Activated CD4-positive, alpha-beta T cell treated with anti-CD3 and anti-CD28 coated beads, Interleukin-2, amount 10 ng/mL, durations not matched to agents 7 days and 5 days (primary cell): Measurements from ENCODE around the gene C15orf62. TPM values are rescaled to one million over a fixed set of nuclear protein-coding genes. Genes with fewer than 3 reads are reported as not detected.

ENCODE experiments used
- CTCF ChIA-PET: fragments of 350-600 bp; sonication (Branson Sonifier 250); formaldehyde crosslinking; loops from one replicate; lab custom pipeline; 2021; ENCODE audit warnings: antibody characterized with exemption; lab: Charles Lee
- POLR2A ChIA-PET: fragments of 350-600 bp; sonication (Branson Sonifier 250); formaldehyde crosslinking; loops from one replicate; lab custom pipeline; 2021; ENCODE audit warnings: antibody characterized with exemption; lab: Charles Lee
- DNase-seq: peaks from one replicate; pipeline ENCODE4 v3.0.0-alpha.2; 2020
- H3K27ac Mint-ChIP-seq: one replicate; pipeline ENCODE4 v1.8.0; 2021; ENCODE audit warnings: mild to moderate bottlenecking, moderate library complexity, mixed read lengths
- H3K27me3 Mint-ChIP-seq: one replicate; pipeline ENCODE4 v1.8.0; 2021; ENCODE audit warnings: mixed read lengths
- H3K36me3 Mint-ChIP-seq: one replicate; pipeline ENCODE4 v1.8.0; 2021; ENCODE audit warnings: low read depth, mixed read lengths
- H3K4me1 Mint-ChIP-seq: one replicate; pipeline ENCODE4 v1.8.0; 2021; ENCODE audit warnings: mixed read lengths
- H3K4me3 Mint-ChIP-seq: one replicate; pipeline ENCODE4 v1.8.0; 2021; ENCODE audit warnings: mild to moderate bottlenecking, moderate library complexity, mixed read lengths
- H3K9me3 Mint-ChIP-seq: one replicate; pipeline ENCODE4 v1.8.0; 2021; ENCODE audit warnings: mixed read lengths
- total RNA-seq, 2 experiments: library from RNA; stranded (reverse); gene quantifications; one replicate each; pipeline ENCODE4 v1.2.3, GENCODE V29; 2021

Gene C15orf62
- total RNA-seq, 2 experiments from 2014 or later: 1.0 to 1.3 TPM

GRCh38 chr15:40807028-40807887 lies 37.5 kb downstream of the C15orf62 start, which contains the start of the genes DNAJC17 and ZFYVE19:
TSS of gene DNAJC17 (minus strand) at chr15:40807473. CDS start at chr15:40807446, 27 bp downstream.
TSS of gene ZFYVE19 (plus strand) at chr15:40807089. CDS start at chr15:40807590, 501 bp downstream.
- H3K27me3 Mint-ChIP-seq: no peaks in the 10 kb centered on the region
- ChIA-PET CTCF (interaction anchor here (1.0 to 1.9 kb wide), 5 partner anchors 15 to 113 kb away, joined by 3 to 5 read pairs (median 3); no protein-coding TSS in a partner anchor), POLR2A (no interaction called here)
- peak within 1 kb of the TSS; percentile 98 for H3K27ac Mint-ChIP-seq
- peak within 1 kb of the TSS; percentile 90 for H3K4me3 Mint-ChIP-seq
- peaks cover 2% of the 10 kb centered on the region for H3K36me3 Mint-ChIP-seq
- H3K9me3 Mint-ChIP-seq: no peaks in the 10 kb centered on the region
- DNase-seq: peak; percentile 97
- peaks cover 29% of the 10 kb centered on the region for H3K4me1 Mint-ChIP-seq

GRCh38 chr15:40807888-40808461 lies 38.2 kb downstream of the C15orf62 start:
- Mint-ChIP-seq H3K9me3 (no peaks in the 10 kb centered on the region), H3K27ac (peak overlapping the region; percentile 98), H3K36me3 (peaks cover 2% of the 10 kb centered on the region), H3K4me1 (peaks cover 29% of the 10 kb centered on the region), H3K4me3 (peak overlapping the region; percentile 90), H3K27me3 (no peaks in the 10 kb centered on the region)
- no peak for DNase-seq
- POLR2A ChIA-PET: no interaction called here
- CTCF ChIA-PET: interaction anchor here (1.3 to 1.9 kb wide), 3 partner anchors 16 to 114 kb away, joined by 3 to 5 read pairs (median 4); no protein-coding TSS in a partner anchor

GRCh38 chr15:40808861-40809450 lies 39.2 kb downstream of the C15orf62 start:
- peaks cover 2% of the 10 kb centered on the region for H3K36me3 Mint-ChIP-seq
- H3K27ac Mint-ChIP-seq: no peak overlapping the region
- H3K9me3 Mint-ChIP-seq: no peaks in the 10 kb centered on the region
- ChIA-PET POLR2A (no interaction called here), CTCF (interaction anchor here (0.6 kb wide), 1 partner anchor 267 kb away, joined by 3 read pairs; no protein-coding TSS in a partner anchor)
- H3K27me3 Mint-ChIP-seq: no peaks in the 10 kb centered on the region
- peak overlapping the region; percentile 90 for H3K4me3 Mint-ChIP-seq
- H3K4me1 Mint-ChIP-seq: peaks cover 25% of the 10 kb centered on the region
- no peak for DNase-seq

- H3K4me1 Mint-ChIP-seq: peaks cover 15% of the 10 kb centered on the region
- no peak overlapping the region for H3K4me3 Mint-ChIP-seq
- CTCF ChIA-PET: interaction anchor here (0.6 to 1.0 kb wide), 6 partner anchors 8 to 158 kb away, joined by 3 read pairs; no protein-coding TSS in a partner anchor
- H3K27ac Mint-ChIP-seq: no peak overlapping the region
- H3K36me3 Mint-ChIP-seq: peaks cover 10% of the 10 kb centered on the region
- no peaks in the 10 kb centered on the region for H3K27me3 Mint-ChIP-seq
- no peaks in the 10 kb centered on the region for H3K9me3 Mint-ChIP-seq
- POLR2A ChIA-PET: no interaction called here
- DNase-seq: no peak
Observed at GRCh38 chr15:40812721-40813425, 43.1 kb downstream of the C15orf62 start.

GRCh38 chr15:40815042-40815698 lies 45.4 kb downstream of the C15orf62 start:
- ChIA-PET CTCF (interaction anchor here (0.6 to 1.9 kb wide), 5 partner anchors 14 to 43 kb away, joined by 3 to 5 read pairs (median 4); partner anchors contain the start of gene SPINT1), POLR2A (no interaction called here)
- no peaks in the 10 kb centered on the region for H3K9me3 Mint-ChIP-seq
- no peak for DNase-seq
- peaks cover 3% of the 10 kb centered on the region for H3K27me3 Mint-ChIP-seq
- no peak overlapping the region for H3K27ac Mint-ChIP-seq
- peaks cover 10% of the 10 kb centered on the region for H3K36me3 Mint-ChIP-seq
- no peaks in the 10 kb centered on the region for H3K4me1 Mint-ChIP-seq
- no peak overlapping the region for H3K4me3 Mint-ChIP-seq

GRCh38 chr15:40819048-40819447 lies 49.3 kb downstream of the C15orf62 start:
- H3K27me3 Mint-ChIP-seq: peaks cover 4% of the 10 kb centered on the region
- no peaks in the 10 kb centered on the region for H3K9me3 Mint-ChIP-seq
- ChIA-PET CTCF (interaction anchor here (0.6 kb wide), 2 partner anchors 38 to 65 kb away, joined by 3 read pairs; no protein-coding TSS in a partner anchor), POLR2A (interaction anchor here (0.6 kb wide), 1 partner anchor 414 kb away, joined by 3 read pairs; no protein-coding TSS in a partner anchor)
- no peak for DNase-seq
- no peaks in the 10 kb centered on the region for H3K4me1 Mint-ChIP-seq
- no peak overlapping the region for H3K27ac Mint-ChIP-seq
- no peak overlapping the region for H3K4me3 Mint-ChIP-seq
- peaks cover 10% of the 10 kb centered on the region for H3K36me3 Mint-ChIP-seq

GRCh38 chr15:40821195-40821594 lies 51.4 kb downstream of the C15orf62 start:
- CTCF ChIA-PET: no interaction called here
- POLR2A ChIA-PET: no interaction called here
- H3K27me3 Mint-ChIP-seq: peaks cover 6% of the 10 kb centered on the region
- no peaks in the 10 kb centered on the region for H3K9me3 Mint-ChIP-seq
- no peak overlapping the region for H3K4me3 Mint-ChIP-seq
- no peak for DNase-seq
- H3K27ac Mint-ChIP-seq: no peak overlapping the region
- no peaks in the 10 kb centered on the region for H3K4me1 Mint-ChIP-seq
- H3K36me3 Mint-ChIP-seq: no peaks in the 10 kb centered on the region

Other genes with a start within 250 kb of the C15orf62 start
- gene CCDC32, start 204.9 kb upstream of the C15orf62 start, total RNA-seq: 10 to 100 TPM; 17.0 to 22.7 TPM
- gene RPUSD2, start 200.7 kb upstream of the C15orf62 start, total RNA-seq: 10 to 100 TPM in 1 of 2 experiments, 1 to 10 TPM in 1; 10.0 to 13.0 TPM
- gene KNL1, start 175.7 kb upstream of the C15orf62 start, total RNA-seq: 10 to 100 TPM; 62.2 to 69.0 TPM
- 10 to 100 TPM; 59.9 to 66.7 TPM for gene RAD51, start 74.8 kb upstream of the C15orf62 start, total RNA-seq
- gene RMDN3, start 14.7 kb upstream of the C15orf62 start, total RNA-seq: 10 to 100 TPM; 26.0 to 32.6 TPM
- 10 to 100 TPM; 33.9 to 35.5 TPM for gene GCHFR, start 5.9 kb upstream of the C15orf62 start, total RNA-seq
- gene ZFYVE19, start 37.1 kb downstream of the C15orf62 start, total RNA-seq: 10 to 100 TPM; 31.1 to 32.2 TPM
- 10 to 100 TPM; 42.2 to 44.3 TPM for gene DNAJC17, start 37.5 kb downstream of the C15orf62 start, total RNA-seq
- gene PPP1R14D, start 58.7 kb downstream of the C15orf62 start, total RNA-seq: not detected
- gene SPINT1, start 74.1 kb downstream of the C15orf62 start, total RNA-seq: 1 to 10 TPM; 1.7 to 2.9 TPM
- not detected for gene RHOV, start 104.3 kb downstream of the C15orf62 start, total RNA-seq
- gene VPS18, start 124.5 kb downstream of the C15orf62 start, total RNA-seq: 10 to 100 TPM; 16.2 to 16.6 TPM
- gene DLL4, start 159.4 kb downstream of the C15orf62 start, total RNA-seq: not detected
- 1 to 10 TPM; 4.7 to 6.7 TPM for gene CHAC1, start 183.5 kb downstream of the C15orf62 start, total RNA-seq